BJ (cell line): ENCODE results near the gene IL17C. TPM values are rescaled to one million over a fixed set of nuclear protein-coding genes. Genes with fewer than 3 reads are reported as not detected.
"Not testable (repeated sequence)": the region's sequence is repeated elsewhere in the genome, so short reads cannot be mapped to it uniquely, and the experiment has no call there.

ENCODE experiments used
- CTCF ChIA-PET: fragments of 350-600 bp; formaldehyde crosslinking; extraction: SDS; loops from one replicate; lab custom pipeline; 2021; ENCODE audit warnings: antibody characterized with exemption, inconsistent platforms; lab: Yijun Ruan, JAX
- POLR2A ChIA-PET: fragments of 300-600 bp; sonication (Branson Sonifier 250); formaldehyde crosslinking; extraction: SDS; loops from one replicate; lab custom pipeline; 2021; ENCODE audit warnings: antibody characterized with exemption; lab: Charles Lee
- DNase-seq: peaks from one replicate; pipeline ENCODE4 v3.0.0-alpha.2; 2011; ENCODE audit warnings: low read depth
- H3K27me3 ChIP-seq: 2 replicates; pipeline ENCODE4 v1.6.0; 2011; ENCODE audit warnings: low read length; ENCODE audit not compliant: control insufficient read depth, insufficient read depth
- H3K36me3 ChIP-seq: 2 replicates; pipeline ENCODE4 v1.5.1; 2011; ENCODE audit warnings: low read length; ENCODE audit not compliant: control insufficient read depth, insufficient read depth
- H3K4me3 ChIP-seq: 2 replicates; pipeline ENCODE4 v1.5.1; 2011; ENCODE audit warnings: low read depth, mild to moderate bottlenecking, control low read depth, low read length
- polyA plus RNA-seq: library from polyadenylated mRNA; depleted of rRNA; stranded (reverse); fragments of >200 nt; gene quantifications from 2 replicates; pipeline ENCODE4 v1.2.3, GENCODE V29; 2011
- TF ChIP-seq, protein P1 (sequence below): IDR thresholded peaks from 2 replicates; pipeline ENCODE4 v1.5.1; 2011; ENCODE audit warnings: low read depth, mild to moderate bottlenecking, control low read depth, inconsistent platforms, low read length, moderate library complexity; ENCODE audit not compliant: insufficient read depth

Gene IL17C
- polyA plus RNA-seq, 1 experiment: not detected

DNA sequence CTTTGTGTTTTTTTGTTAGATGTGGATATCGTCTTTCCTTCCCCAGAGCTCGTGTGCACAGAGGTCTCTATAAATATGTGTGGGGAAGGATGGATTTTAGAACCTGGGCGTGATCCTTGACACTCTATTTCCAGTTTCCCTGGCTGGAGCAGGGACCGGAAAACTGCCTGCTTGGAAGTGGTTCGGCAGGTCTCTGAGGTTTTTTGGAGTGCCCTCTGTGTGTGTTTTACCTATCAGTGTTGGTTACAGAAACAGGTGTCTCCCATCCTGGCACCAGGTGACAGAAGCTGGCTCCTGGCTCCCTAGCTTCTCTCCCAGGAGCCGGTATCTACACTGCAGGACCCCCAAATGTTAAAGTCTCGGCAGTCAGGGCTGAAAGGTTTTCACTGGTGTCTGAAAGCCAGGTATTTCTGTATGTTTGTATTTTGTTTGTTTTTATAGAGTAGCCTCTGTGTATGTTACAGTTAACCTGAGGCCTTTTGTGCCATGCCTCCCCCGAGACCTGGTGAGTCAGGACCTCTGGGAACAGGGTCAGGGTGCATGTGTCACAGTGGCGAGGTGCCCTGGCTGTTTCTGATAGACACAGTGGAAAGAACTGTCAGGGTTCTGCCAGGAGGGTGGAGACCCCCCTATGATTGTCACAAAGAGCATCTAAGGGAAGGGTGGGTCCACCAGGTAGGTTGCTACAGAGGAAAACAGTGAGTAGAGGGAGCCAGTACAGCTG, 36.9 kb upstream of the IL17C start:
- ChIA-PET POLR2A (no interaction called here), CTCF (no interaction called here)
- Histone ChIP-seq H3K4me3 (no peak overlapping the region), H3K27me3 (no peaks in the 10 kb centered on the region), H3K36me3 (peaks cover 29% of the 10 kb centered on the region)
- TF ChIP-seq, protein P1, sequence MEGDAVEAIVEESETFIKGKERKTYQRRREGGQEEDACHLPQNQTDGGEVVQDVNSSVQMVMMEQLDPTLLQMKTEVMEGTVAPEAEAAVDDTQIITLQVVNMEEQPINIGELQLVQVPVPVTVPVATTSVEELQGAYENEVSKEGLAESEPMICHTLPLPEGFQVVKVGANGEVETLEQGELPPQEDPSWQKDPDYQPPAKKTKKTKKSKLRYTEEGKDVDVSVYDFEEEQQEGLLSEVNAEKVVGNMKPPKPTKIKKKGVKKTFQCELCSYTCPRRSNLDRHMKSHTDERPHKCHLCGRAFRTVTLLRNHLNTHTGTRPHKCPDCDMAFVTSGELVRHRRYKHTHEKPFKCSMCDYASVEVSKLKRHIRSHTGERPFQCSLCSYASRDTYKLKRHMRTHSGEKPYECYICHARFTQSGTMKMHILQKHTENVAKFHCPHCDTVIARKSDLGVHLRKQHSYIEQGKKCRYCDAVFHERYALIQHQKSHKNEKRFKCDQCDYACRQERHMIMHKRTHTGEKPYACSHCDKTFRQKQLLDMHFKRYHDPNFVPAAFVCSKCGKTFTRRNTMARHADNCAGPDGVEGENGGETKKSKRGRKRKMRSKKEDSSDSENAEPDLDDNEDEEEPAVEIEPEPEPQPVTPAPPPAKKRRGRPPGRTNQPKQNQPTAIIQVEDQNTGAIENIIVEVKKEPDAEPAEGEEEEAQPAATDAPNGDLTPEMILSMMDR: no peak
- no peak for DNase-seq

DNA sequence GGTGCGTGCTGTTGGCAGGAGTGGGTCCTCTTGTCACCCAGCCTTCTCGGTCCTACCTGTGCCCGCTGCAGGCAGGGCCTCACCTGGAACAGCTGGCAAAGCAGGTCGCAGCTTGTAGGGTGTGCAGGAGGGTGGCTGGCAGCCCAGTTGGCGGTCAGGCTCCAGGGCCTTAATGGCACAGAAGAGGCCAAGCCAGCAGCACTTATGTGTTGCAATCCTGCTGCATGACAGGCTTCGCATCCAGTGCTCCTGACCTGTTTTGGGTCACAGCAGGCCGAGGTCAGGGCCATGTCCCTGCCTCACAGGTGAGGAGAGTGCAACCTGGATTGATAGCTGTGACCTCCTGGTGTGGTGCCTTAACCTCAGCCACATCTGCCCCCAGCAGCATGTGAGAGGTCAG, 36.3 kb upstream of the IL17C start:
- TF ChIP-seq, protein P1: no peak
- DNase-seq: no peak
- ChIA-PET CTCF (no interaction called here), POLR2A (no interaction called here)
- Histone ChIP-seq H3K36me3 (peaks cover 29% of the 10 kb centered on the region), H3K4me3 (no peak overlapping the region), H3K27me3 (no peaks in the 10 kb centered on the region)

DNA sequence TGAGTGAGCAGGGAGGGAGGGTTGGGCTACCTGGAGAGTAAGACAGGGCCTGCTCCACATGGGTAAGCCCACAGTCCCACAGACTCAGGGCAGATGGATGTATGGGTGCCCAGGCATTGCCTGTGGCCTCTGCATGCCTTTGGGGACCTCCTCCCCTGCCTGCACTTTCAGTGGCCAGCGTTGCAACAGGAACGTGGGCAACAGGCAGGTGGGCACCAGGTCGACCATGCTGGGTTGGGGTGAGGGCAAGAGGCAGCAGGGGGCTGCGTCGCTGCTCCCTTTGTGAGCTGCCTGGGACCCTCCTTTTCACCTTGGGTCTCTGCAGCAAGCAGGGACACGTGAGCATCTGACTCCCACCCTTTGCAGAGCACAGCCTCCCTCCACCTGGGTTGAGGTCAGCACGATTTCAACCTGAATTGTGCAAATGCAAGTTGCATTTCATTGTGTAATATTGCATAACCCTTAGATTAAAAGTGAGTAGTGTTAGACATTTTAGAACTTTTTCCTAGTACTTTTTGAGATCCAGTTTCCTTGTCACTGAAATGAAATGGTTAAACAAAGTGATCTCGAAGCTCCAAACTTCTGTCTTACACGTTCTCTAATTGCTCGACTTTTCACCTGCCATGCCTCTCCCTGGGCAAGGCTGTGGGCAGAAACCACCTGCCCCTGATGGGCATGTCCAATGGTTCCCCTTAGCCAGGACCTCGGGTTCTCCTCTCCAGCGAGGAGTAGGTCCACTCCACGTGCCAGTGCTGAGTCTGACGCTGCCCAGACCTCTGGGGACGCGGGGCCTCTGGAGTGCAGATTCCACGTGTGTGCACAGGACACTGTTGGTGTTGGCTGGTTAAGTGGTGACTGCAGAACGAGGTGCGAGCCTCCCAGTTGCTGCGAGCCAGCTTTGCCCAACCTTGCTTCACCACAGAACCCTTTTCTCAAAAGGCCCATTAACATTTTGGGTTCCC, 32.9 kb upstream of the IL17C start:
- CTCF ChIA-PET: no interaction called here
- POLR2A ChIA-PET: no interaction called here
- TF ChIP-seq, protein P1: no peak
- DNase-seq: no peak
- H3K36me3 ChIP-seq: peaks cover 25% of the 10 kb centered on the region
- no peaks in the 10 kb centered on the region for H3K27me3 ChIP-seq
- H3K4me3 ChIP-seq: no peak overlapping the region

DNA sequence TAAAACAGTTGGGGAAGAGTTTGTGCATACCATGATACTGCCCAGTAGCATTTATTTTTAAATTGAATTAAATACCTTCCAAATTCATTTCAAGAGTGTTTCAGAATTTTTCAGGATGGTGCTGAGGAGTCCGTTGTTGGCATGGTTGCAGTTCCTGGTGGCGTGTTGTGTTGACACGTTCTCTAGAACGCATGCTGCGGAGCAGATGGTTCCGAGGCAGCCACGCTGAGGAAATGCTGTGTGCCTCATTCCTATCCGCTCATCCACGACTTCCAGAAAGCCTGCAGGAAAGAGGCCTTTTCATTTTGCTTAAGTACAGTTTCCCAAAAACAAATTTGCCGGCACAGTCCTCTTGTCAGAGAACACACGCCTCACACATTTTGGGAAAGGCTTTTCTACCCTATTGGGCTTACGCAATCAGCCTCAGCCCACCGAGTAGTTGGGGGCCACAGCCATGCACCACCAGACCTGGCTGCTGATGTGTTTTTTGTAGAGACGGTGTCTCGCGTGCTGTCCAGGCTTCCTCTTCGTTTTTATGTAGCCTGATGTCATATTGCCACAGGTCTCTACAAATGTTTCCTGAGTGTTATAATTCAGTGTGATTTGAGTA, 32.1 kb upstream of the IL17C start:
- TF ChIP-seq, protein P1: no peak
- ChIA-PET CTCF (no interaction called here), POLR2A (no interaction called here)
- H3K36me3 ChIP-seq: peaks cover 29% of the 10 kb centered on the region
- no peak for DNase-seq
- H3K27me3 ChIP-seq: no peaks in the 10 kb centered on the region
- no peak overlapping the region for H3K4me3 ChIP-seq

DNA sequence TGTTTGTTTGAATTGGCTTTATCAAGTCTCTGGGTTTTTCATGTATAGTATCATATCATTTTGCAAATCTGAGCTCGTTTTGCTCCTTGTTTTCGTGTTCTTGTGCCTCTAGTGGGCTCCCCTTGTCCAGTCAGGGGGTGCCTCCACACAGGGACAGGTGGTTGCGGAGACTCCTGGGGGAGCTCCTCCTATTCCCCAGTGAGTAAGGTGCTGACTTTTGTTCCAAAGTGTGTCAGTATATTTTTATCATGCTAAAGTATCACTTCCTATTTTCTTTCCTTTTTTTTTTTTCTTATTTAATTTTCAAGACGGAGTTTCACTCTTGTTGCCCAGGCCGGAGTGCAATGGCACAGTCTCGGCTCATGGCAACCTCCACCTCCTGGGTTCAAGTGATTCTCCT, 30.3 kb upstream of the IL17C start:
- CTCF ChIA-PET: no interaction called here
- Histone ChIP-seq H3K36me3 (peaks cover 27% of the 10 kb centered on the region), H3K27me3 (no peaks in the 10 kb centered on the region), H3K4me3 (no peak overlapping the region)
- DNase-seq: no peak
- POLR2A ChIA-PET: no interaction called here
- TF ChIP-seq, protein P1: no peak

DNA sequence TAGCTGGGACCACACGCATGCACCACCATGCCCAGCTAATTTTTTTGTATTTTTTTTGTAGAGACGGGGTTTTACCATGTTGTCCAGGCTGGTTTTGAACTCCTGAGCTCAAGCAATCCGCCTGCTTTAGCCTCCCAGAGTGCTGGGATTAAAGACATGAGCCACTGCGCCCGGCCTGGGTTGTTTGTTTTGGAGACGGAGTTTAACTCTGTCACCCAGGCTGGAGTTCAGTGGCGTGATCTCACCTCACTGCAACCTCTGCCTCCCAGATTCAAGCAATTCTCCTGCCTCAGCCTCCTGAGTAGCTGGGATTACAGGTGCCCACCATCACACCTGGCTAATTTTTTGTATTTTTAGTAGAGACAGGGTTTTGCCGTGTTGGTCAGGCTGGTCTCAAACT, 28.9 kb upstream of the IL17C start:
- H3K4me3 ChIP-seq, POLR2A ChIA-PET, DNase-seq, H3K27me3 ChIP-seq: not testable (repeated sequence)
- CTCF ChIA-PET: interaction anchor here (0.7 to 1.1 kb wide), 2 partner anchors 16 to 47 kb away, joined by 3 read pairs; no protein-coding TSS in a partner anchor
- peaks cover 29% of the 10 kb centered on the region for H3K36me3 ChIP-seq
